ENCODE results near the gene FOLR3. TPM values are rescaled to one million over a fixed set of nuclear protein-coding genes. Genes with fewer than 3 reads are reported as not detected.
"Not testable (repeated sequence)": the region's sequence is repeated elsewhere in the genome, so short reads cannot be mapped to it uniquely, and the experiment has no call there.

The FOLR3 gene
- total RNA-seq, 4 donors from 2014 or later, result not detected

- Histone ChIP-seq H3K27ac (no peak overlapping the region), H3K4me1 (no peaks in the 10 kb centered on the region), H3K9me3 (no peaks in the 10 kb centered on the region), H3K4me3 (no peak overlapping the region), H3K27me3 (no peaks in the 10 kb centered on the region), H3K36me3 (no peaks in the 10 kb centered on the region)
- no peak for TF ChIP-seq POLR2A (IDR thresholded peaks at IDR 0.05)
- no peak for TF ChIP-seq CTCF (IDR thresholded peaks at IDR 0.05)
- no peak for DNase-seq
Observed at GRCh38 chr11:72157131-72157530, 21.6 kb downstream of the FOLR3 start.

- Histone ChIP-seq H3K9me3 (no peaks in the 10 kb centered on the region), H3K27me3 (no peaks in the 10 kb centered on the region), H3K4me3 (no peak overlapping the region), H3K36me3 (no peaks in the 10 kb centered on the region), H3K4me1 (no peaks in the 10 kb centered on the region), H3K27ac (no peak overlapping the region)
- no peak for DNase-seq
- TF ChIP-seq POLR2A (IDR thresholded peaks at IDR 0.05), result no peak
- no peak for TF ChIP-seq CTCF (IDR thresholded peaks at IDR 0.05)
Observed at GRCh38 chr11:72160319-72160718, 24.8 kb downstream of the FOLR3 start.

GRCh38 chr11:72162891-72163492, 27.5 kb downstream of the FOLR3 start:
- no peak for DNase-seq
- Histone ChIP-seq H3K4me3 (no peak overlapping the region), H3K27me3 (no peaks in the 10 kb centered on the region), H3K27ac (no peak overlapping the region), H3K9me3 (no peaks in the 10 kb centered on the region), H3K4me1 (no peaks in the 10 kb centered on the region), H3K36me3 (no peaks in the 10 kb centered on the region)
- TF ChIP-seq CTCF (IDR thresholded peaks at IDR 0.05), result no peak
- TF ChIP-seq POLR2A (IDR thresholded peaks at IDR 0.05), result no peak

- H3K4me1 ChIP-seq, H3K27ac ChIP-seq, H3K36me3 ChIP-seq, H3K4me3 ChIP-seq, H3K9me3 ChIP-seq, H3K27me3 ChIP-seq, DNase-seq: not testable (repeated sequence)
Observed at GRCh38 chr11:72164187-72164586, 28.7 kb downstream of the FOLR3 start.

- H3K4me1 ChIP-seq, DNase-seq, H3K9me3 ChIP-seq, H3K27ac ChIP-seq, H3K36me3 ChIP-seq, H3K4me3 ChIP-seq, H3K27me3 ChIP-seq: not testable (repeated sequence)
Observed at GRCh38 chr11:72169046-72169555, 33.6 kb downstream of the FOLR3 start.

GRCh38 chr11:72169754-72170153, 34.2 kb downstream of the FOLR3 start:
- peak overlapping the region in 1 of 4 donors; percentile 10 for H3K27ac ChIP-seq
- H3K9me3 ChIP-seq, H3K4me3 ChIP-seq, DNase-seq, H3K27me3 ChIP-seq, H3K36me3 ChIP-seq, H3K4me1 ChIP-seq: not testable (repeated sequence)

- DNase-seq, H3K27ac ChIP-seq, H3K27me3 ChIP-seq, H3K9me3 ChIP-seq, H3K4me3 ChIP-seq, H3K36me3 ChIP-seq: not testable (repeated sequence)
- H3K4me1 ChIP-seq, result peaks cover 0 to 13% (median 0%) of the 10 kb centered on the region in 4 donors
Observed at GRCh38 chr11:72172043-72172442, 36.5 kb downstream of the FOLR3 start.

- peaks cover 0 to 13% (median 0%) of the 10 kb centered on the region in 4 donors for H3K4me1 ChIP-seq
- H3K9me3 ChIP-seq, result no peaks in the 10 kb centered on the region
- H3K36me3 ChIP-seq, result no peaks in the 10 kb centered on the region
- H3K4me3 ChIP-seq, result no peak overlapping the region
- DNase-seq, result no peak
- no peaks in the 10 kb centered on the region for H3K27me3 ChIP-seq
- TF ChIP-seq POLR2A (IDR thresholded peaks at IDR 0.05) (no peak), CTCF (IDR thresholded peaks at IDR 0.05) (no peak)
- no peak overlapping the region for H3K27ac ChIP-seq
Observed at GRCh38 chr11:72173291-72173690, 37.8 kb downstream of the FOLR3 start.
